Dermis blood vessel endothelial cell (primary cell): Measurements from ENCODE around the gene DOCK1. TPM values are rescaled to one million over a fixed set of nuclear protein-coding genes. Genes with fewer than 3 reads are reported as not detected.
A peak's percentile ranks its signal among the peaks of the same experiment; 100 is the strongest.

Experiments used
- DNase-seq: peaks from one replicate; pipeline ENCODE4 v3.0.0; 2010
- total RNA-seq: library from RNA; depleted of rRNA; stranded (reverse); fragments of >200 nt; gene quantifications from 2 replicates; pipeline ENCODE4 v1.2.3, GENCODE V29; 2014

DOCK1 gene
- total RNA-seq, 1 donor from 2014 or later, result 124 TPM

- peak; percentile 9 for DNase-seq
These were observed 108.0 kb downstream of the DOCK1 start for GRCh38 chr10:127013211-127013656.

GRCh38 chr10:127013691-127014473, 108.7 kb downstream of the DOCK1 start:
- no peak for DNase-seq

- no peak for DNase-seq
These were observed 109.4 kb downstream of the DOCK1 start for GRCh38 chr10:127014671-127015070.

- no peak for DNase-seq
These were observed 110.1 kb downstream of the DOCK1 start for GRCh38 chr10:127015373-127015772.

- DNase-seq, result no peak
These were observed 111.1 kb downstream of the DOCK1 start for GRCh38 chr10:127016331-127016730.

- DNase-seq, result no peak
These were observed 112.5 kb downstream of the DOCK1 start for GRCh38 chr10:127017541-127018297.

- DNase-seq, result no peak
These were observed 113.0 kb downstream of the DOCK1 start for GRCh38 chr10:127018298-127018650.

- DNase-seq, result no peak
These were observed 113.5 kb downstream of the DOCK1 start for GRCh38 chr10:127018766-127019165.

- DNase-seq, result no peak
These were observed 115.0 kb downstream of the DOCK1 start for GRCh38 chr10:127020260-127020659.

GRCh38 chr10:127021801-127022200, 116.6 kb downstream of the DOCK1 start:
- no peak for DNase-seq

GRCh38 chr10:127024685-127025435, 119.6 kb downstream of the DOCK1 start:
- DNase-seq, result no peak

GRCh38 chr10:127027786-127028185, 122.6 kb downstream of the DOCK1 start:
- no peak for DNase-seq

GRCh38 chr10:127028556-127028955, 123.3 kb downstream of the DOCK1 start:
- no peak for DNase-seq

GRCh38 chr10:127029061-127029460, 123.8 kb downstream of the DOCK1 start:
- no peak for DNase-seq

- no peak for DNase-seq
These were observed 128.2 kb downstream of the DOCK1 start for GRCh38 chr10:127033216-127034033.

- DNase-seq, result no peak
These were observed 128.9 kb downstream of the DOCK1 start for GRCh38 chr10:127034034-127034633.

- DNase-seq, result no peak
These were observed 129.6 kb downstream of the DOCK1 start for GRCh38 chr10:127034790-127035189.

- no peak for DNase-seq
These were observed 130.6 kb downstream of the DOCK1 start for GRCh38 chr10:127035827-127036226.

GRCh38 chr10:127036987-127037386, 131.8 kb downstream of the DOCK1 start:
- DNase-seq, result no peak

GRCh38 chr10:127039435-127039834, 134.2 kb downstream of the DOCK1 start:
- no peak for DNase-seq

- no peak for DNase-seq
These were observed 135.5 kb downstream of the DOCK1 start for GRCh38 chr10:127040756-127041155.

GRCh38 chr10:127041552-127041951, 136.3 kb downstream of the DOCK1 start:
- peak; percentile 6 for DNase-seq
